GM18507 (cell line): ENCODE data around the gene KIN.
"Not testable (repeated sequence)": the region's sequence is repeated elsewhere in the genome, so short reads cannot be mapped to it uniquely, and the experiment has no call there.

Source experiments
- DNase-seq: peaks from one replicate; pipeline ENCODE4 v3.0.0; 2011; ENCODE audit warnings: low read depth; ENCODE audit not compliant: insufficient read length; ENCODE audit errors: extremely low spot score
- FAIRE-seq: peaks from 2 replicates; lab custom pipeline; 2011; peaks lifted over from hg19 to GRCh38; lab: Jason Lieb, UNC

The KIN gene

GRCh38 chr10:7750222-7750621 lies 37.6 kb downstream of the KIN start:
- FAIRE-seq (no peak), DNase-seq (no peak)

- FAIRE-seq, DNase-seq: not testable (repeated sequence)
Observed at GRCh38 chr10:7748637-7749036, 39.2 kb downstream of the KIN start.

- FAIRE-seq: no peak
- DNase-seq: no peak
Observed at GRCh38 chr10:7744307-7744706, 43.5 kb downstream of the KIN start.

- DNase-seq: no peak
- no peak for FAIRE-seq
Observed at GRCh38 chr10:7738536-7739407, 49.0 kb downstream of the KIN start.

- FAIRE-seq (no peak), DNase-seq (no peak)
Observed at GRCh38 chr10:7734821-7735220, 53.0 kb downstream of the KIN start.

- FAIRE-seq (no peak), DNase-seq (no peak)
Observed at GRCh38 chr10:7722927-7723529, 64.8 kb downstream of the KIN start.

GRCh38 chr10:7720478-7720877 lies 67.3 kb downstream of the KIN start:
- DNase-seq: no peak
- no peak for FAIRE-seq

- no peak for FAIRE-seq
- no peak for DNase-seq
Observed at GRCh38 chr10:7718685-7719084, 69.1 kb downstream of the KIN start.

GRCh38 chr10:7717767-7718166 lies 70.0 kb downstream of the KIN start:
- FAIRE-seq (no peak), DNase-seq (no peak)

GRCh38 chr10:7715515-7715914 lies 72.3 kb downstream of the KIN start:
- DNase-seq: no peak
- no peak for FAIRE-seq

- not testable (repeated sequence) for FAIRE-seq, DNase-seq
Observed at GRCh38 chr10:7711075-7711474, 76.7 kb downstream of the KIN start.

GRCh38 chr10:7710446-7710845 lies 77.3 kb downstream of the KIN start:
- FAIRE-seq (no peak), DNase-seq (no peak)

GRCh38 chr10:7708832-7709231 lies 79.0 kb downstream of the KIN start:
- DNase-seq: no peak
- FAIRE-seq: no peak

- no peak for FAIRE-seq
- DNase-seq: no peak
Observed at GRCh38 chr10:7707858-7708622, 79.8 kb downstream of the KIN start.

GRCh38 chr10:7707102-7707501 lies 80.7 kb downstream of the KIN start:
- FAIRE-seq (no peak), DNase-seq (no peak)

- FAIRE-seq (no peak), DNase-seq (no peak)
Observed at GRCh38 chr10:7706534-7707073, 81.2 kb downstream of the KIN start.

GRCh38 chr10:7705341-7705740 lies 82.5 kb downstream of the KIN start:
- no peak for FAIRE-seq

GRCh38 chr10:7704071-7705016 lies 83.4 kb downstream of the KIN start:
- DNase-seq: no peak
- no peak for FAIRE-seq

More at GRCh38 chr10:7705341-7705740, 82.5 kb downstream of the KIN start:
- DNase-seq: no peak

GRCh38 chr10:7703140-7703539 lies 84.7 kb downstream of the KIN start, which contains the start of gene ITIH2:
Gene ITIH2 (plus strand): TSS chr10:7703316. CDS start chr10:7703435, 119 bp downstream.
- DNase-seq (no peak), FAIRE-seq (no peak)
